HG03520 (cell line): ENCODE results near the gene P2RY1.

Source experiments
- ATAC-seq: cut with Tn5 transposase; IDR thresholded peaks from one replicate; pipeline ENCODE4 v1.9.1; 2021; ENCODE audit warnings: mild to moderate bottlenecking, moderate library complexity; ENCODE audit not compliant: unreplicated experiment

Gene P2RY1, protein sequence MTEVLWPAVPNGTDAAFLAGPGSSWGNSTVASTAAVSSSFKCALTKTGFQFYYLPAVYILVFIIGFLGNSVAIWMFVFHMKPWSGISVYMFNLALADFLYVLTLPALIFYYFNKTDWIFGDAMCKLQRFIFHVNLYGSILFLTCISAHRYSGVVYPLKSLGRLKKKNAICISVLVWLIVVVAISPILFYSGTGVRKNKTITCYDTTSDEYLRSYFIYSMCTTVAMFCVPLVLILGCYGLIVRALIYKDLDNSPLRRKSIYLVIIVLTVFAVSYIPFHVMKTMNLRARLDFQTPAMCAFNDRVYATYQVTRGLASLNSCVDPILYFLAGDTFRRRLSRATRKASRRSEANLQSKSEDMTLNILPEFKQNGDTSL

DNA sequence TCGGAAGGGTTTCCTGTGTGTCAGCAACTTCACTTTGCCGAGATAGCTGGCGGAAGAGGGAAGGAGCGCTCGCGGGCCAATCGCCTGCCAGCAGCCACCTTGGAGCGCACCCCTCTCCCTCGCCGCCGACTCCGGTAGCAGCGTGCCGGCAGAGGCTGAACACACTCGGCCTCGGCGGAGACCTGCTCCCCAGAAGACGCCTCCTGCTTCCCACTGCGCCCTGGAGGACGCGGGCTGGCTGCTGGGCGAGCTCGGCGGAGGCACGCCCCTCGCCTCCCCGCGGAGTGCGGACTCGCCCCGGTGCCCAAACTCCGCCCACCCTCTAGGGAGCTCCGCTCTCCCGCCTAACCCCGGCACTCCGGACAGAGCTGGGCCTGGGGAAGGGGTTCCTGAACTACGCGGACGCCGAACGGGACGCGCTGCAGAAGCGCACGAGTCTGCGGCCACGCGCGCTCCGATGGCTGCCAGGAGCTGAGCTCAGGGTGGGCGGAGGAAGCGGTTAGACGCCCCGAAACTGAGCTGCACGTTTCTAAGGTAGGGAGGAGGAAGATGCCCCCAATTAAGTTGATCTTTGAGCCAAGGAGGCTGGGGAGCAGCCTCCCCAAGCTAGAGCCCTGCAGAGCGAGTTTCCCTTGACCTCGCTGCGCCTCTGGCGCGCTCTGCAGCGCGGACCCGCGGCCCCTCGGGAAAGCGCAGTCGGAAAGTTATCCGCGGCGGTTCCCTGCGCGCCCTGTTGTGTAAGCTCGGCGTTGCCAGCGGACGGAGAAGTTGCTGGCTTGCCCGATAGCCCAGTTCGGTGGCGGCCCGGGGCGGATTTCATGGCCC, at the start of gene P2RY1:
TSS of gene P2RY1 (plus strand) at position 356 of the 825 bp plus-strand sequence. CDS start 652 bp downstream, outside the sequence.
- ATAC-seq = peak; percentile 75

DNA sequence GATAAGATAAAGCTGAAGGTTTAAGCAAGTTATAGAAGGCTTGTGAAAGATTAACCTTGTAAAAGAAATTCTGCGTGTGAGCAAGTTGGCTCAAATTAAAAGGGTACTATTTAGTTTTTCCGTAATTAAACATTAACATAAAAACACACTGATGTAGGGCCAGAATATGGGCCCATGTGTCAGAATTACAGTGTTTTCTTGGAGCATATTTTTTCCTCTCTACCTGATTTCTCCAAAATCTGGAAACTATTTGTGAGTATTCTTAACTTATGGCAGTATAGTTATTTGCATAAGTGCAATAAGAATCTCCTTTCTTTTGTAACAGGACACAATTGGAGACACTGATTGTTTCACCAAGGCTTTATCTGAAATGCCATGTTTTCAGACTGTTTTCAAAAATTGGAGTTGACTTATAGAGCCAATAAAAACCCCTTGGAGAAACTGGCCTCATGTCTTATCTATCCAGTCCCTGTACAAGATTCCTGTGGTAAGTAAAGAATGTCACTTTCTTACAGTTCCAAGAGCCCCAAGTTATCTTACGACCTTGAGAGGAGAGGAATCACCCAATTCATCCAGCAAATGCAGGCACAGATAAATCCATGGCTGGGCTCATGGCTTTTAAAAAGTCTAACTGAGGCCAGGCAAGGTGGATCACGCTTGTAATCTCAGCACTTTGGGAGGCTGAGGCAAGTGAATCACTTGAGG, 47.8 kb upstream of the P2RY1 start:
- no peak for ATAC-seq

DNA sequence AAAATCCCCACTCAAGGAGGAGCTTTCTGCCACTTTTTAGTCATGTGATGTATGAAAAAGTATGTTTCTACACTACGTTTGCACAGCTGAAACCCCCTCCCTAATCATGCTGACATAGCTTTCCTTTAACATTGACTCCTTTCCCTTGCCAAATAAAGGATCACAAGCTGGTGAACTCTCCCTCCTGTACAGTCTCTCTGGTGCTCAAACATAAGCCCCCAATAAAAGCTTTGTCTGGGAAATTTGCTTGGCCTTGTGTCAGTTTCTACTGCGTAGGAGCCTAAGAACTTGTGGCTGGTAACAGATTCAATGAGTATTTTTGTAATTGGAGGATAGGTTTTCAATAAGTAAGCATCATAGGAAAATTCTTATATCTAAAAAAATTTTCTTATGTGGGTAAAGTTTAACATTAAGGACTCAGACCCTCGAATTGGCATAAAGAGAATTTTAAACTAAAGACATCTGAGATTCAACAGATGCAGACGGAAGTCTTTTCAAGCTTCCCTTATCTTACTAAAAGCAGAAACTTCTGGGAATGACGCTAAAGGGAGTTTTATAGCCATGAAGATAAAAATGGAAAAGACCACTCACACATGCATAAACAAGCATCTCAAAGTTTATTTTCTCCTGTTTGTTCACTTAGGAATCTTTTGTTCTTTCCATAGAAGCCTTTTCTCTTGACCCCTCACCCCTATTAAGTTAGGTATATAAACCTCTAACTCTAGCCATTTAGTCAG, 44.1 kb upstream of the P2RY1 start:
- ATAC-seq = no peak

DNA sequence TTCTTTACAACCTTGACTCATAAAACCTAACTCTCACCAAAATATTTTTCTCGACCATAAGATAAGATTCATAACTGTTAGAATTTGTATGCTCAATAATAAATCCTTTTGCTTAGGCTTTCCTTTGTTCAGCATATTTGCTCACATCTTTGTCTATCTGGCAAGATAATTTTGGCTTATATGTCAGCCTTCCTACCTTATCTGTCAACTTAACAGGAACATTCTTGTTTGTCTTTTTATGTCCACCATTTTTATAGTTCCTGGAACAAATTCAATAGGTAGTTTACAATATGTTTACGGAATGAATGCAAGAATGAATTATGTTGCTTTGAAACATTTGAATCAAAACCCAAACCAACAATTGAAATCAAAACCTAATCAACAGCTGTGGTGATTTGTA, 41.0 kb upstream of the P2RY1 start:
- ATAC-seq = no peak

DNA sequence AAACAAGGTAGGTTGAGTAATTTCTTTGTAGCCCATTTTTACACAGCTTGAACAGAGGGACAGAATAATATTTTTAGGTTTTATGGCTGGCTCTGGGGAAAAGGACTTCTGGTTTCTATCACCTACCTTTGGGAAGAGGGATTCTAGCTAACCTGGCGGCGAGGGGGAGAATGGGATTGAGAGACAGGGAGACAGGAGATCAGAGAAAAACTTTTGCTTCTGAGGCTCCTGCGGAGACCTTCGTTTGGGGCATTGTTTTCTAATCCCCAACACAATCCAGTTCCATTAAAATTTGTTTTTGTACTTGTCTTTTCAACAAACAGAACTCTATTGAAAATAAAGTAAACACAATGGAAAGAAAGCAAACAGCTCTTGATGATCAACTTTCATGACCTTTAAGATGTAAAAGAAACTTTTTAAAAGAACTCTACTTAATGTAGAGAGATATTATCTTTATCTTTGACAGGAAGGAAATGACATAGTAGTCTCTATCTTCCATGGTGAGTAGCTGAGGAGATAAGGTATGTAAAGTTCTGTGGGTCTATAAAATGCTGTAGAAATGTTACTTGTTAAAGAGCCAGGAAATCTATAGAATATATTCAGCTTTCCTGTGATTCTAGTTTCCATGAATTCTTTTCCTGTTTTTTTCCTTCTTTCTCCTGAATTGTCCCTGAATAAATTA, 37.0 kb upstream of the P2RY1 start:
- no peak for ATAC-seq

DNA sequence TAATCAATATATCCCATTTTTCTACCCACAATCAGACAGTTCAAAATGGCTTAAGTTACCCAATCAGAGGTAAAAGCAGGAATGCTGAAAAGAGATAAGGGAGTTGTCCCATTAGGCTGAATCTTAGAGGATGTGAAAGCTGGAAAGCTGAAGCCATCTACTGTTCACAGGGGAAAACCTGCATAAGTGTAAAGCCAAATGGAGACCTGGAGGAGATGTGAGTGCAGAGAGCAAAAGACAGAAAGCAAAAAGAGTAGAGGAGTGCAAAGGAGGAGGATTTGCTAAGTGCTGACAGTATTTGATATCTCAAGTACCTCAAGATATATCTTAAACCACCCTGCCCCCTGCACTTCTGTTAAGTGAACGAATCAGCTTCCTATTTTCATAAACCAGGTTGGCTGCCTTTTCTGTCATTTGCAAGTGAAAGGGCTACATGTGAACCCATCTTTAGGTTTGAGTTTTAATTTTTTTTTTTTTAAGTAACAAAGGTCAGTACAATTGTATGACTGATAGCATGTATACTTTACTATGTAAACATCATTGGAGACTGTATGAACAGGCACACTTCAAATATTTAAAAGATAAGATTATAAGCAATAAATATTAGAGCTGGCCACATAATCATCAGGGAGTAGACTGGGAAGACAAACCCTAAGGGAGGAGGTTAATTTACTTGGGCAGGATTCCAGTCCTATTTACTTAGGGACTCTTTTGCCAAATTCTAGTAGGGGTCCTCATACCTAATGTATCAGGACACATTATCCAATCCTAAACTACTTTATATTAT, 22.8 kb upstream of the P2RY1 start:
- ATAC-seq = no peak

DNA sequence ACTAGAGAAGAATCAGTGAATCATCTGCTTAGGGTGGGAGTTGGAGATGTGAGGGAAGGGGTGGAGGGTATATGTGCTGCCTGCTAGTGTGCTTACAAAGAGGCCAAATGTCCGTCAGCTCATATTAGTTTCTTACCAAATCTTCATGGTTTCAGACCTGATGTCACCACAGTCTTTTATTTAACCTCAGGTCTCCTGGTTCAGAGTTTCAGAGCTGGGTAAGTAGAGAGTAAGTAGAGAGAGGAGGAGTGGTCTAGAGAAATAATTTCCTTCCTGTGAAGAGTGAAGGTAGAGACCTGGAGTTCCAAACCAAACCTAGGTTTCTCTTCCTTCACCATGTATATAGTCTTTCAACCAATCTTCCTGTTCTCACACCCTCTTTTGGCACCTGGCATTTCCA, 17.5 kb upstream of the P2RY1 start:
- no peak for ATAC-seq

DNA sequence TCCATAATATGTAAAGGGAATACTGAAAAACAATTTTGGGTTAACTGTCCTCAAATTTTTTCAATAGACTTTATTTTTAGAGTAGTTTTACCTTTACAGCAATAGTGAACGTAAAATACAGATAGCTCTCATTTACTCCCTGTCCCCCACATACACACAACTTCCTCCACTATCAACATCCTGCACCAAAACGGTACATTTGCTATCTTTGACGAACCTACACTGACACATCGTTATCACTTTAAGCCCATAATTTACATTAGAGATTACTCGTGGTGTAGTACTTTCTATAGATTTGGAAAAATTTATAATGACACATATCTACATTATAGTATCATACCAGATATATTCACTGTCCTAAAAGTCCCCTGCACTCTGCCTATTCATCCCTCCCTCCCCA, 16.9 kb upstream of the P2RY1 start:
- no peak for ATAC-seq

DNA sequence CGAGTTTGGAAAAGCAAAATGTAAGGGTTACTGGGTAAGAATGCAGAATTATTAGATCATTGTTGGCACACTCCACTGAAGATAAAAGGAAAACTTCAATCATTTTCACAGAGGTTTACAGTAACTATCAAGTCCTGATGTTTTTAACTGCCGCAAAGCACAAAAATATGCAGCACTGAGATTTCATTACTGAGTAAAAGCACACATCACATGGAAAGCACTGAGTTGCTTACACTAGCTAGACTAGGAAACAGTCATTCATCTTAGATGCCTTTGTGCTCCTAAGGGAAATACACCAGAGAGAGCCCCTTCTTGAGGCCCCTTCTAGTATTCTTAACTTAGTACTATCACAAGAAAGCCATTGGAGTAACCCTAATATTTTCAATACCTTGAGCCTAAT, 11.8 kb upstream of the P2RY1 start:
- no peak for ATAC-seq

DNA sequence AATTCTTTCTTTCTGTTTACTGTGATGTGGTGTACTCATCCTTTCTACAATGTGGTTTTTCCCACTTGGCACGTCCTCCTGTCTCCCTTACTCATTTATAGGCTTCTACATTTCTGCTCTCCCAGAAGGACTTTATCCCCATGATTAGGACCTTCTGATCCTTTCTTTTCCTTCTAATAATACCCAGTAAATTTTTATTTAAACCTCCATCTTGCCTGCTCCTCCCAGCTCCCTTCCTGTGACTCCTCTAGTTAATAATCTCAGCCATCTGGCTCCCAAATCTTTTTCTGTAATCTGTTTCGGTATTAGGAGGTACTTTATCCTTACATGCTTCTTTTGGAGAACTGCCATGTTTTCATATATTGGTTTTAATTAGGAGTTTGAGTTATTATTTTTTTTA, 11.2 kb upstream of the P2RY1 start:
- no peak for ATAC-seq

DNA sequence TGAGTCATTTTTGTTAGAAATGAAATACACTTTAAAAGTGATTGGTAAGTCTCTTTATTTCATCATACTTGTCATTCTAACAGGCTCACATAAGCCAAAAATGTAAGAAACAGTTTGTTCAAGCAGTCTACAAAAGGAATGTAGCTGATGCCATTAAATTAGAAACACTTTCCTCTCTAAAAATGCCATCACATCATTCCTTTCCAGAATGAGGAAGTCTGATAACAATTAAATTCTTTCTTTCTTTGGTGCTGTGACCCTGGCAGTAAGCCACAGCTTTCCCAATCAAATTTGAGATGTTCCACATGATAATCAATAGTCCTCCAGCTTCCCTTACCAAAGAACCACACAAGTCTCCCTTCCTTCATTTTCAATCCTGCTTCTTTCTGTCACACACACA, 9.4 kb upstream of the P2RY1 start:
- ATAC-seq = no peak

DNA sequence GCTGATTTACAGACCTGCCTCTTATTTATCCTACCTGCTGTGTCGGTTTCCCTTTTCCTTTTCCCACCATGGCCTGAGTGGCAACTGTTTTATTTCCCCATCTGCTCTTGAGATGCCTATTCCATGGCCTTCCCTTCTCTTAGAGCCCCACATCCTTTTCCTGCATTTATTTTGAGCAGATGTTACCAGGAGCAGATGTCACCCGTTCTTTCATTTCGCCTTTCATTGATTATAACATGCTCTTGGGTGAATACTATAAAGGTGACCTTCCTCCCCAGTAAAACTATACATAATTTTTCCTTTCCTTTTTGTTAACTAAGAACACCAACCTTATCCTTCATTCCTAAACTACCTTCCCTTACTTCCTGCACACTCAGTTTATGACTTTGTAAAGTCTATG, 8.5 kb upstream of the P2RY1 start:
- ATAC-seq = no peak

DNA sequence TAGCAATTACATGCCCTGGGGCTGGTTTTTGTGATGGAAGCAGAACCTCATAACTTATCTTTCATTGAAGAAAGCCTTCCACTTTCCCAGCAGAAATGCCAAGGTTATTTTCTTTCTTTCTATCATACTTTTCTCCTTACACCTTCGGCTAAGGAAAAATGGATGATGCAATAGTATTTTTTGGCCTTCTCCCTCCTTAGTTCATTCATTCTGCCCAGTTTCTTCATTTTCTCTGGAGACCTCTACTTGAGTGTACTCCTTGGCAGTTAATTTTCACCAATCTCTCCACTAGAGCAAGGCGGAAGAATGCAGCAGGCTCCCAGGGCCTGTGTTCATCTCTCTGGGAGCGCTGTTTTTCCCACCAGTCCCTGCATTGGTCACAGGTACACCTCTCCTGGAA, 7.6 kb upstream of the P2RY1 start:
- ATAC-seq = no peak

DNA sequence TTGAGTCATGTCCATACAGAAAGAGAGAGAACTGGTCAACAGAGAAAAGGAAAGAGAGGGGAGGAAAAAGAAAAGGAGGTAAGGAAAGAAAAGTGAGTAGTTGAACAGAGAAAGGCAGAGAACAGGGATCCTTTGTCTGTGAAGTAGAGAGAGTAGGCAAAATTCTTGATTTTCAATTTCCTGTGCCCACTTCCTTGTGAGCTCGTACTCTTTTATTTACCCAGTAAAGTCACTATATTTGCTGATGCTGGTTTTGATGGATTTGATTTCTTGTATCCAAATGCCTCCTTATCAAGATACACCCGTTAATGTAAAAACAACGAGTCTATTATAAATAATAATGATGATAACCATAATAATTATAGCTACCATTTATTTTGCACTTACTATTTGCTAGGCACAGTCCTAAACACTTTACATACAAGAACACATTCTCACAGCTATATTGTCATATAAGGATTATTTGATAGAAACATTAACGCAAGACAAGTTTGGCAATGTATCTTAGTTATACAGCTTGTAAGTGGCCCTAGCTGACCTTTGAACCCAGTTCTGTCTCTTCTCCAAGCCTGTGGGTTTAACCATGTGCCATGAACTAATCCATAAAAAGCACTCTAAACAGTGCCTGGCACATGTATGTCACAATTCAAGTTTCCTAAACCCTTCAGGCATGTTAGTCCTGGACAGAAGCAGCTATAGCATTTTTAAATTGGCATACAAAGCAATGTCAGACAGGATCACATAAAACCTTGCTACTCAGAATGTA, 6.7 kb upstream of the P2RY1 start:
- no peak for ATAC-seq

DNA sequence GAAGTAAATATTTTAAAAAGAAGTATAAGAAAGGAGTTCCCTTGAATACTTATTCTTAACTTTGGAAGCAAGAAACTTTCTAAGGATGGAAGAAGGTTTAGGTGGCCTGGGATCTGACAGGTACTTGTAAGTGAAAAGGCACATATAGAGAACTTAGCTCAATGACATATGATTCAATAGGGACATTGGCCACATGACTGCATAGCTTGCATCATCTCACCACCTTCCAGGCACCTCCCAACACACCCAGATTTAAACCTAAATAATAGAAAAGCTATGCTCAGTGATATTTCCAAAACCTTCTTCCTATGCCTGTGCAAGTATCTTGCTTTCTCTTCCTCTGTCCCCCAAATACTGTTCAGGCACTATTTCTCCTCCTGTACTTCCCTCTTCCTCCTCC, 4.7 kb upstream of the P2RY1 start:
- no peak for ATAC-seq

DNA sequence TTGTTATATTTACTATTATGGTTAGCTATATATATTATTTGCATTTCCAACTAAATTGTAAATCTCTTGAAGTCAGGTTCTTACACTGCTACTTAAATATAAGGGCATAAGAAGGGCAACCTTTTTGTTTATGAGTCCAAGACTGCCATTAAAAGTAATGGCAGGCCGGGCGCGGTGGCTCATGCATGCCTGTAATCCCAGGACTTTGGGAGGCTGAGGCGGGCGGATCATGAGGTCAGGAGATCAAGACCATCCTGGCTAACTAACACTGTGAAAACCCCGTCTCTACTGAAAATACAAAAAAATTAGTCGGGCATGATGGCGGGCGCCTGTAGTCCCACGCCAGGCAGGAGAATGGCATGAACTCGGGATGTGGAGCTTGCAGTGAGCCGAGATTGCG, 2.9 kb upstream of the P2RY1 start:
- no peak for ATAC-seq

DNA sequence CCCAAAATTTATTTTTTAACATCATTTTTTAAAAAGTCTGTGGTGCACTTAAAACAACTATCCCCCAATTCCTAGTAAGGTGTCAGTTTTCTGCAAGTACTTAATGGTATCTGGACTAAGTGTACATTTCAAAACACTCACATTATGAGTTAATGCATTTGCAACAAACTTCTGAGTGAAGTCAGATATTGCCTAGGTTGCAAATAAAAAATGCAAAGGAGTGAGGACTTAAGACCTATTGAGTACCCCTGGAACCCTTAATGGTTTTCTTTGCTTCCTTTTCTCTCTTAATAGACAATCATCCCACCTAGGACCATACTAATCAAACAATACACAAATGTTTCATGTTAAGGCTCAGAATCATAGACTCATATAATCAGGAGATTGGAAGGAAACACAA, 1.8 kb upstream of the P2RY1 start:
- no peak for ATAC-seq

DNA sequence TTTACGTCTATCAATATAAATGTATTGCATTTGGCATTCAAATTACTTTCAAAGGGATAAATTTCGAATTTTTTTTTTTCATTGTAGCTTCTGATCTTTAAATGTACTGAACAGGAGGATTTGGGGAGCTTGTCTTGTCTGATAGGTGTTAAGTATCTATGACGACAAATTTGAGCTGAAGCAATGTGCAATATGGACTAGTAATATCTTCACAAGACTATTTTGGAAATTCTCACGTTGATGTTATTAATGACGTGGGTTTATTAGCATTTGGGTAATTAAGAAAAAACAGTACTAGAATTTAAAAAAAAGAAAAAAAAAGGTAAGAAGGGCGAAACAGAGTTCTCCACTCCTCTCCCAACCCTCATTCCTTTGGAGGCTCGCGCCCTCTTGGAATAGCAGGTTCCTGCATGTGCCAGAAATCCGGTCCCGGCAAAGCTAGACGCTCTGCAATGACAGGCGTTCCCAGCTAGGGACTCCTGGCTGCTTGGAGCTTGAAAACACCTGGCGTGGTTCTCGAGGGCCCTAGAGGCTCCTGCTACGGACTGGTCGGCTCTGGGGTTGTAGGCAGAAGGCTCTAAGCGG, 648 bp upstream of the P2RY1 start:
- ATAC-seq = no peak
